NCI-H1694 treated with DMSO at 0.1 percent for 48 hours (cell line): Measurements from ENCODE around the gene ANO1.

Experiments used
- DNase-seq: peaks from one replicate; lab custom pipeline; 2025; lab: John Stamatoyannopoulos, UW

ANO1 gene

GRCh38 chr11:70115778-70116177 is 37.7 kb downstream of the ANO1 start:
- DNase-seq = no peak

GRCh38 chr11:70116386-70117065 is 38.4 kb downstream of the ANO1 start:
- DNase-seq = no peak

GRCh38 chr11:70117567-70118145 is 39.5 kb downstream of the ANO1 start:
- DNase-seq = no peak

GRCh38 chr11:70118642-70119041 is 40.5 kb downstream of the ANO1 start:
- DNase-seq = no peak

GRCh38 chr11:70119502-70119901 is 41.4 kb downstream of the ANO1 start:
- DNase-seq = no peak

- no peak for DNase-seq
Measured at GRCh38 chr11:70120674-70121073, 42.6 kb downstream of the ANO1 start.

- no peak for DNase-seq
Measured at GRCh38 chr11:70122490-70123198, 44.5 kb downstream of the ANO1 start.

- no peak for DNase-seq
Measured at GRCh38 chr11:70123711-70124110, 45.6 kb downstream of the ANO1 start.

GRCh38 chr11:70124321-70125000 is 46.3 kb downstream of the ANO1 start:
- no peak for DNase-seq

- no peak for DNase-seq
Measured at GRCh38 chr11:70126494-70126893, 48.4 kb downstream of the ANO1 start.

GRCh38 chr11:70127653-70128434 is 49.7 kb downstream of the ANO1 start:
- no peak for DNase-seq

GRCh38 chr11:70128435-70128906 is 50.4 kb downstream of the ANO1 start:
- DNase-seq = no peak

- DNase-seq = no peak
Measured at GRCh38 chr11:70129051-70129592, 51.0 kb downstream of the ANO1 start.

GRCh38 chr11:70130636-70131035 is 52.5 kb downstream of the ANO1 start:
- no peak for DNase-seq

- DNase-seq = no peak
Measured at GRCh38 chr11:70131606-70132190, 53.6 kb downstream of the ANO1 start.

GRCh38 chr11:70132641-70133040 is 54.5 kb downstream of the ANO1 start:
- no peak for DNase-seq

- DNase-seq = no peak
Measured at GRCh38 chr11:70133771-70134335, 55.7 kb downstream of the ANO1 start.

- no peak for DNase-seq
Measured at GRCh38 chr11:70134490-70134889, 56.4 kb downstream of the ANO1 start.

- DNase-seq = no peak
Measured at GRCh38 chr11:70135142-70135541, 57.0 kb downstream of the ANO1 start.

GRCh38 chr11:70135625-70136059 is 57.5 kb downstream of the ANO1 start:
- DNase-seq = no peak

- no peak for DNase-seq
Measured at GRCh38 chr11:70137383-70137782, 59.3 kb downstream of the ANO1 start.
